Stimulated activated CD8-positive, alpha-beta memory T cell treated with anti-CD3 and anti-CD28 coated beads, Interleukin-12 subunit alpha, Interleukin-12 subunit beta, amount 100 ng/mL, for 4 hours (primary cell): ENCODE measurements around the gene SLC51A.
"Not testable (repeated sequence)": the region's sequence is repeated elsewhere in the genome, so short reads cannot be mapped to it uniquely, and the experiment has no call there.

Experiments
- DNase-seq: peaks from one replicate; pipeline ENCODE4 v3.0.0-alpha.2; 2020; ENCODE audit warnings: low read depth

The SLC51A gene

DNA sequence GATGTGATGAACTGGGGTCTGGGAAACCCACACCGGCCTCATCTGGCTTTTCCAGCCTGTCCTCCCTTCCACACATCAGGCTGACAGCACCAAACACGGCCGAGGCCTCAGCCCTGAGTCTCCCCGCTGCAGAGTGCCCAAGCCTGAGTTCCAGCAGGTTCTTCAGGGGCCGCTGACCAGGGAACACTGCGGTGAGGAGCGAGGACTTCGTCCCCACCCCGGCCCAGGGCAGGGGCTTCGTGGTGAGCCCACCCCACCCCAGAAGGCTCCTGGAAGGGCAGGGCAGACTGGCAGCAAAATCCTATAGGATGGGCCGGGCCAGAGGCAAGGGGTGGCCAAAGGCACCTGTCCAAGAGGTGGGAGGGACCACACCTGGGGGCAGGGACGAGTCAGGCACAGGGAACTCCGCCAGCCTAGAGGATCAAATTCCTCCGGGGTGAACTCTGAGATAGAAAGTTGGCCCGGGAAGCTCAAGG is at the start of gene SLC51A:
Gene SLC51A, plus strand, starts transcription at position 446 of the 476 bp plus-strand sequence. CDS start 179 bp downstream, outside the sequence.
- no peak for DNase-seq

DNA sequence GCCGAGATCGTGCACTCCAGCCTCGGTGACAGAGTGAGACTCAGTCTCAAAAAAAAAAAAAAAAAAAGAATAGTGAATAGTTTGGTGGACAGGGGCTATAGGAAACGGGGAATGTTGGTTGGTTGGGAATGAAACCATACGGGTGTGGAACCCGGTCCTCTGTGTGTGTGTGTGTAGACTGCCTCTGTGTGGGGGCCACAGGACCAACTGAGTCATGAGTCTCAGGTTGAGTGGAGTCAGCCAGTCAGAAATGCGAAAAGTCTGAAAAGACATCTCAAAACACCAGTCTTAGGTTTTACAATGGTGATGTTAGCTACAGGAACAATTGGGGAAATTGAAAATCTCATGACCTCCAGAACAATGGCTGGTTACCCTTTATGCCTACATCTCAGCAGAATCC is 49.6 kb upstream of the SLC51A start:
- no peak for DNase-seq

DNA sequence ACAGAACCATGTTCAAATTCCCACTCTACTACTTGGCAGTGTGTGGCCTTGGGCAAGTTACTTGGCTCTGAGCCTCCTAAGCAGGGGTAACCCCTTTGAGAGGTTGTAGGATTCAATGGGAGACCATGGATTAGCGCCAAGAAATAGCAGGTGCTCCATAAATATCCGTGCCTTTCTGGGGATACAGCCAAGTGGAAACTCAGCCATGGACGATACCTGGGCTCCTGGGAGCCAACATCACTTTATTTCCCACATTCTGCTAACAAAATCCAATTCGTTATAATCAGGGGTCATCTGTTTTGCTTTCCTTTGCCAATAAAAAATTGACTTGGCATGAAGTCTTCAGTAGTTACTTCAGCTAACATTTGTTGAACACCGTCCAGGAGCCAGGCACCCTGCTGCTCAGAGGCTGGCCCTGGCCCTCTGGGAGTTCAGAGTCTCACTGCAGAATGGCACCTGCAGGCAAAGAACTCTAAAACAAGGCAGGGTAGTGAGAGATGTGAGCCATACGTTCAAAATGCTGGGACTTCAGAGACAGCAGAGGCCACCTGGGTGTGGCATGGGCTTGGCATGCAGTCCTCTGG is 47.4 kb upstream of the SLC51A start:
- DNase-seq: no peak

DNA sequence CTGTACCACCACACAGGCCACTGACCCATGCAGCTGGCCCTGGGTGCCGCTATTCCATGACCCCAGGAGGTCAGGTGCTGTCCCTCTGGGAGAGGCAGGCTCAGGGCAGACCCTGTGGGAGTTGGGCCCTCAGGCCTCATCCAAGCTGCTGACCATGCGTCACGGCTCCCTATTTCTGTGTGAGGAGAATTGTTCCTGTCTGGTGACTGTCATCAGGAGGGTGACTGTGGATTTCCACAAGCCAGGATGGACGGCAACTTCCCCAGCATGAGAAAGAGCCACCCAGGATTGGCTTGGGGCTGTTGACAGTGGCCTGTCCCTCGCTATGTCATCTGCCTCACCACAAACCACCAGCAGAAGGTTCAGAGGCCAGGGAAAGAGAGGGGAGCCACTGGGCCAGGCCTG is 46.5 kb upstream of the SLC51A start:
- no peak for DNase-seq

DNA sequence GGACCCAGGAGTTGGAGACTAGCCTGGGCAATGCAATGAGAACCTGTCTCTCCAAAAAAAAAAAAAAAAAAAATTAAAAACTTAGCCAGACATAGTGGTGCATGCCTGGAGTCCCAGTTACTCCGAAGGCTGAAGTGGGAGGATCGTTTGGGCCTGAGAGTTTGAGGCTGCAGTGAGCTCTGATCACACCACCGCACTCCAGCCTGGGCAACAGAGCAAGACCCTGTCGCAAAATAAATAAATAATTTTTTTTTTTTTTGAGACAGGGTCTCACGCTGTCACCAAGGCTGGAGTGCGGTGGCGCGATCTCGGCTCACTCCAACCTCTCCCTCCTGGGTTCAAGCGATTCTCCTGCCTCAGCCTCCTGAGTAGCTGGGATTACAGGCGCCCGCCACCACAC is 46.0 kb upstream of the SLC51A start:
- DNase-seq: not testable (repeated sequence)

DNA sequence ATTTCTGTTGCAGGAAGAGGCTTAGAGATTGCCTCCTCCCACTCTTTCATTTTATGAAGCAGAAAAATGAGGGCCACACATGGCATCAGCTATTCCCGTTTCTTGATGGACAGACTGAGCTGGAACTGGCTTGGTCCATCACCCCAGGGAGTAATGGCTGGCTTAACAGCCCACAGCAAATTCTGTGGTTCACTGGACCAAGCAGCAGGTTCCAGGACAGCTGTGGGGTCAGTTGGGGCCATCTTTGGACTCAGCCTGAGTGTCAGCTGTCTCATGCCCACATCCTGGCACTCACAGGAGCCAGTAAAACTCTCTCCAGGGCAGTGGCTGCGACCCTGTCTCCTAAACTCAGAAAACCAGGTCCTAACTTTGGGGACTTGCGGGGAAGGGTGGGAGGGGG is 41.7 kb upstream of the SLC51A start:
- DNase-seq: no peak

DNA sequence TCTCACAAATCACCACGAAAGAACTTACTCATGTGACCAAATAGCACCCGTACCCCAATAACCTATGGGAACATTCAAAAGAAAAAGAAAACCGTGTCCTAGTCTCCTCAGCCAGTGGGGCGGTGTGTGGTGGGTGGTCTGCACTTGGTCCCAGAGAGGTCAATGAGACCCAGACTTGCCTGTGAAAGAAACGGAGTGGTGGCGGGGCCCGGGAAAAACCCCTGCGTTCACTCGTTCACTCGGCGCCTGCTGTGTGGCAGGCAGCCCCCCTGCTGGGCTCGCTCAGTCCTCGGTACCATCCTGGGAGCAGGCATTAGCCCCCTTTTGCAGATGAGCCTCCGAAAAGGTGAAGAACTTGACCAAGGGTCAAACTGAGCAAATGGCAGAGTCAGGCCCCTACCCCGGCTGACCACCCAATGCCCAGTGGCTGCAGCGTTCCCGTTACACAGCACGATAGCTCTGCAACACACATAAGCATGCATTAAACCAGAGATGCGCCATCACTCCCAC is 41.2 kb upstream of the SLC51A start:
- DNase-seq: no peak

DNA sequence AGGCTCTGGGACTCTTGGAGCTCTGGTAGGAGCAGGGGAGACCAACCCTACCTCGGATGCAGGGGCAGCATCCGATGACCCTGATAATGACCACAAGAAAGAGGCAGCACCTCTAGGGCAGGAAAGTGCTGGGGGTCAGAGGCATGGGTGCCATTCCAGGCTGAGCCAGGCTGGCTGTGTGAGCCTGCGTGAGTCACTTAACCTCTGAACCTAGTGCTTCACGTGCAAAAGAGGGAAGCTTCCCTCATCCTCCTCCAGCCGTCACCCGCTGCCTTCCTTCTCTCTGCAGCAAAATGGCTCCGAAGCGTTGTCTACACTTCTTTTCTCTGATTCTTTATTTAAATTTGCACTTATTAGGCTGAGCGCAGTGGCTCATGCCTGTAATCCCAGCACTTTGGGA is 40.6 kb upstream of the SLC51A start:
- DNase-seq: no peak

DNA sequence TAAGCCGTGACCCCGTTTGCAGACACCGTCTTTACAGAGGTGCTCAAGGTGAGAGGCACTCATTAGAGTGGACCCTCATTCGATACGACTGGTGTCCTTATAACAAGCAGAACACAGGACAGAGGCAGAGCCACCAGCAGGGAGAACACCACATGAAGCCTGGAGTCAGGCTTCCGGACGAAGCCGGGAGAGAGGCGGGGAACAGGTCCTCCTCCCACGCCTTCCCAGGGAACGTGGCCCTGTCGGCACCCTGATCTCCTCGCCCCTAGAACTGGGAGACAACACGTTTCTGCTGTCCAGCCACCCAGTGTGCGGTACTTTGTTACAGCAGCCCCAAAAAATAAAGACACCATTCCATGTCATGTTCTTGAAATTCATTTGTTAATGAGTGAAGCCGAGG is 38.8 kb upstream of the SLC51A start:
- DNase-seq: no peak

DNA sequence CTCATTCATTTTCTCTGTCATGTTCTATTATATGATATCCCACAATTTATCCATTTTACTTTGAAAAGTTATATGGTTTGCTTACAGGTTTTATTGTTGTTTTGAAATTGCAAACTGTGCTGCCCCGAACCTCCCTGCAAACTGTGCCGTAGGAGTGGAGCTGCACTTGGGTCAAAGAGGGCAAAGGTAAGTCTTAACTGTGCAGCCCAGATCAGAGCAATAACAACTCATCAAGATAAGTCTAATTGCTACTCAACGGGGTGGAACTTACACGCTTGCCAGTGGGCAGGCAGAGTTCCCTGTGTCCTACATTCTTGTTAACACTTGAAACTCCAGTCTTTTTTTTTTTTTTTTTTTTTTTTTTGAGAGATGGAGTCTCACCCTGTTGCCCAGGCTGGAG is 38.4 kb upstream of the SLC51A start:
- no peak for DNase-seq

DNA sequence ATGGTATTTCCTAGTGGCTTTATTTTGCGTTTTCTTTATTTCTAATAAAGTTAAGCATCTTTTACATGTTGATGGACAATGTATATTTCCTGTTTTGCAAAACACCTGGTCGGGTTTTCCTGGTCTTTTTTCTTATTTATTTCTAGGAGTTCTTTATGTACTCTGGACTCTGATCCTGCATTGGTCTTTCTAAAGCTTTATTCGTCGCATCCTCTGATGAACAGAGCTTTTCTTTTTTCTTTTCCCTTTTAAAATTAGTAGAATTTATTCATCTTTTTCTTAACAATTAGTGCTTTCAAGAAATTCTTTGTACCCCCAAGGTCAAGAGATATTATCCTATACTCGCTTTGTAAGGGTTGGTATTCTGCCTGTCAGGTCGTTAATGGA is 37.3 kb upstream of the SLC51A start:
- DNase-seq: no peak

DNA sequence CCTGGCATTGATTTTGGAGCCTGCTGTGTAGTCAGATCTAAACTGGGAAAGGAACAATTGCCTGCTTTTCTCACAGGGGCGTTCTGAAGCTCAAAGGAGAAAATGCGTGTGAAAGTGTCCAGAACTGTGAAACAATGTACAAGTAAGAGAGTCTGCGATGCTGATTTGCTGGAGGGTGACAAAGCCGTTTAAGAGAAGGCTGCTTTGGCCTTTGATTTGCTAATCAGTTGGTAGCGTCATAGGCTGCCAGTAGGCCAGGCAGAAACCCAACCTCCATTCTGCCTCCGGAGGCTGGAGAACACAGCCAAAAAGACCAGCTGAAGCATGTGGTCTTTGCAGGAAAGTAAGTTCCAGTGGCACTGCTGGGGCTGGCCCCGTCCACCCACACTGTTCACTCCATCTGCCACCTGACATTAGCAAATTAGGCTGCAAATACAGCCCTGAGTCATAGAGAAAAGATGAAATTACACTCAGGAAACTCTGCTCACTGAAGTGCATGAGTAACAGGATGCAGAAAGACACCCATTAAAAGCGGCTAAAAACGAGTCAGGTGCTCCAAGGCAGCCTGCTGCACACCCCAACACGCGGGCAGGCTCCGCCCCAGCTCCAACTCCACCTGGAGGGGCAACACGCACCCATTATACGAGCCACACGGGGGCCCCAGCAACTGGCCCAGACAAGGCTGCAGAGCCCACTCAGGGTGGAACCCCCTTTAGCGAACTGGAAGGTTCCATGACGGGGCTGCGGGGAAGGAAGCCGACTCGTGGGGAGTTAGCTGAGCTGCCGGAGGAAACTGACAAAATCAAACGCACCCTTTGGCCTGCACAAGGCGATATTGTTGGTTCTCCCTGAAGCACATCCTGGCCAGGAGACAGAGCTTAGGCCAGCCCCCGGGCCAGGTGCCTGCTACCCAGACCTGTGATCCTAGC is 36.7 kb upstream of the SLC51A start:
- peak; percentile 76 for DNase-seq

DNA sequence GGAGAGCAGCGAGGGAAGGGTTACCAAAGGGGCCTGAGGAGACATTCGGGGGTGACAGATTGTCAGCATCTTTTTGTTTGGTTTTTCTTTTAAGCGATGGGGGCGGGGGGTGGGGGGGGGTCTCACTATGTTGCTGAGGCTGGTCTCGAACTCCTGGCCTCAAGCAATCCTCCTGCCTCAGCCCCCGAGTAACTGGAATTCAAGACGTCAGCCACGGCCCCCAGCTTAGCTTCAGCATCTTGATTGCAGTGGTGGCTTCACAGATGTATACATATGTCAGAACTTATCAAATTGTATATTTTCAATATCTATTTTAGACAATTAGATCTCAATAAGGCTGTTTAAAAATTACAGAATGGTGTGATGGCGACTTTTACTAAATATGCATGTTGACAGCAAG is 36.0 kb upstream of the SLC51A start:
- DNase-seq: no peak

DNA sequence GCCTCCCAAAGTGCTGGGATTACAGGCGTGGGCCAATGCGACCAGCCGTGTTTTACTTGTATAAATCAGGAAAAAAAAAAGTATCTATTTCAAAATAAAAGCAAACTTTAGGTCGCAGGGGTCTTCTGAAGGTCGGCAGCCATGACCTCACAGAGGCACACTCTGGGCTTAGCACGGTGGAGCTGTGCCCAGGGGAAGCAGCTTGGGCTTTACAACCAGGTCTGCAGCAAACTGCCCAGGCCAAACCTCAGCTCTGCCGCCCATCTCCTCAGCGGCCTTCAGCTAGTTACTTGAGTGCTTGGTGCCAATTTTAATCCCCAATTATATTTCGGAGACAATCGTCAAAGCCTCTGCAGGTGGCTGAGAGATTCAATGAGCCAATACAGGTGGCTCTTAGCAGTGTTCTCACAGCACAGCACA is 35.2 kb upstream of the SLC51A start:
- DNase-seq: no peak

DNA sequence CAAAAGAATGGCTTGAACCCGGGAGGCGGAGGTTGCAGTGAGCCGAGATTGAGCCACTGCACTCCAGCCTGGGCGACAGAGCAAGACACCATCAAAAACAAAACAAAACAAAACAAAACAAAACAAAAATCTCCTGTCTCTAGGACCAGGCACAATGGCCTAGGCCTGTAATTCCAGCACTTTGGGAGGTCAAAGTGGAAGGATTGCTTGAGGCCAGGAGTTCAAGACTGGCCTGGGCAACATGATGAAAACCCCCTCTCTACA is 32.2 kb upstream of the SLC51A start:
- not testable (repeated sequence) for DNase-seq

DNA sequence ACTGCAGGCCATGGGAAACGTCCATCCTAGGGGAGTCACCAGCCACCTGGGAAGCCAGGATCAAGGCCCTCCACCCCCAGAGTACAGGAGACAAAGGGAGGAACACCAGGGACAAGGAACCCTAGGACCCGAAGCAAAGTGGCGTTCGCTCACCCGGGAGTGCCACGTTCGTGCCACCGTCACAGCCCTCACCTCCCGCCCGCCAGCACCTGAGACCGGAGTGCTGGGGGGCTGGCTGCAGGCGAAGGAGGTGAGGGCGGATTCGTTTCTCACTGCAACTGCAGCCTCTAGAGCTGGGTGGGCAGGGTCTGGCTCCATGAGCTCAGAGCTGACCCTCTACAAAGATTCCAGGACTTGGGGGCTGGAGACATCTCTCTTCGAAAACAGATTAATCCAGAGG is 31.5 kb upstream of the SLC51A start:
- DNase-seq: no peak

DNA sequence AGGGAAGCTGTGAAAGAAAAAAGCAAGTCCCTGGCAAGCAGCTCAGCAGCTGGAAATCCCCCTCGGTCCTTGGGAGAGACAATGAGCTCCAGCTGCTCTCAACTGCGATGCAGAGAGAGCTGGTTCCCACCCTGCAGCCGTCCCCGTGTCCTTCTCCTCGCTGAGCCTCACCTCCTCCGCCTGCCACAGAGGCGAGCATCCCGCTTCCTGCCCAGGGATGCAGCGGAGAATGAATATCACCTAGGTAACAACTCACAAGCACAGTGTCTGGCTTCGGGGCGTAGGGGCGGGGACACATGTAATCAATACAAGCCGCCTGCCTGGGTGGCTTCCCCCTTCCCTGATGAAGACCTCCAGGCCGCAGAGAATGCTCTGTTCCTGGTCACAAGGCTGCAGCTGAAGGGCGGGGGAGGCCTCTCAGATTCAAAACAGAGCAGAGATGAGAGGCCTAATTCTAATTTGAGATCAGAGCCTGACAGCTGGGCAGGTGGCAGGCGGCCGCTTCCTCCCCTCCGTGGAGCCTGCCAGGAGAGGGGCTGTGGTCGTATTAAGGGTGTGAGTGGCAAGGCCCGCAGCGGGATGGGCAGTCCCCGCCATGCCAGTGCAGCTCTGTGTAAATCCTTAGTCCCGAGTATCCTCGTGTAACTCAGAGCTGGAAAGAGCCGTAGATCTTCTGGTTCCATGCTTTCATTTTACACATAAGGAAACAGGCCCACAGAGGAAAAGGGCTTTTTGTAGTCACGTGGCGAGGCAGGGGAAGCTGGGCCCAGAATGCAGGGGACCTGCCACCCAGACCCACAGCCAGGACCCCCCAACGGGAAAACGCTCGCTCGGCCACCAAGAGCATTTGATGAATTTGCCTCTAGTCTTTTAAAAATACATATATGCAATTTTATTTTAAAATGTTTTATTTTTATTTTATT is 29.4 kb upstream of the SLC51A start:
- no peak for DNase-seq

DNA sequence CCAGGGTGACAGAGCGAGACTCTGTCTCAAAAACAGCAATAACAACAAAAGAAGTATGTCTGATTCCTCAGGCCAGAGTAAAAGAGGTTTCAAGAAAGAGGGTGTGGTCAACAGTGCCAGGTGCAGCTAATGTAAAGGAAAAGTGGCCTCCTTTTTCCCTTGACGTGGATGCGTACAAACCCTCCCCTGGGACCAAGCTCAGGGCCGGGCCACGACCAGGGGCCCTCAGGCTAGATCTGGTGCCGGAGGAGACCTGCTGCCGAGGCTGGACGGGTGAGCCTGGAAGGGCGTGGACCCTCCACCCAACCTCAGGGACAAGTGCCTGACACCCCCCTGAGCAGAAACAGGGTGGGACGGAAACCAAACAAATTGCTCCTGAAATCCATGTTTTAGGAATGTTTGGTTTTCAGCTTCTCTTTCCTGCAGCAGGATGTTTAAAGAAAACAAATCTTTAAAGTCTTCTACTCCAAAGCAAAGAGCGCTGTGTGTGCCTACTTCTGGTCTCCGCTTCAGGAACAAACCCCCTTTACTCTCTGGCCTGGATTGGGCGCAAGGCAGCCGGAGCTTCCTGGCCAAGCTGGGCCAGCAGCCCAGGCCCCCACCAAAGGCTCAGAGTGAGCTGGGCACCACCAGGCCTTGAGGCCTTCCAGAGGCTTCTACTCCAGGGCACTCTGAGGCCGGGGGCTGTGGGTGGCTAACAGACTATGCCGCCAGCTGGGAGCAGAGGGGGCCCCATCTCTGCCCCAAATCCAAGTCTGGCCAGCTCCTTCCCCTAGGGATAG is 26.6 kb upstream of the SLC51A start:
- DNase-seq: no peak

DNA sequence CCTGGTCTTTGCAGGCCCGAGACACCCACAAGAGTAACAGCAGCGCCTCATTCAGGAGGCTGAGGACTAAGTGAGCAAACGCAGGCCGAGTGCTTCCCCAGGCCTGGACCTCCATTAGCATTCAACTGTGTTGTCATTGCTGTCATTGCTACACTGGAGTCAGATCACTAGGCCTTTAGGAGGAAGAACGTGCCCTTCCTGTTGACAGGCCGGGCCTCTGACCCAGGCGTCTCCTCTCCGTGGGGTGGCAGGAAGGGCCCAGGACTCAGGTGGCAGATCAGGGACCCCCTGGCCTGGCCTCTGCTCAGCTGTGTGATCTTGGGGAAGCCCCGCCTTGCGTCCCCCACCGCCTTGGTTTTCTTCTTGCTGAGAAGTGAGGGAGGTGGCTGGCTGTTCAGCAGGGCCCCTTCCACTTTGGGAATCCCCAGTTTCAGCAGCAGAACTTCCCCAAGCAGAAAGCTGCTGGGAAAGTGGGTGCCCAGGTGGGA is 24.3 kb upstream of the SLC51A start:
- DNase-seq: peak; percentile 27

DNA sequence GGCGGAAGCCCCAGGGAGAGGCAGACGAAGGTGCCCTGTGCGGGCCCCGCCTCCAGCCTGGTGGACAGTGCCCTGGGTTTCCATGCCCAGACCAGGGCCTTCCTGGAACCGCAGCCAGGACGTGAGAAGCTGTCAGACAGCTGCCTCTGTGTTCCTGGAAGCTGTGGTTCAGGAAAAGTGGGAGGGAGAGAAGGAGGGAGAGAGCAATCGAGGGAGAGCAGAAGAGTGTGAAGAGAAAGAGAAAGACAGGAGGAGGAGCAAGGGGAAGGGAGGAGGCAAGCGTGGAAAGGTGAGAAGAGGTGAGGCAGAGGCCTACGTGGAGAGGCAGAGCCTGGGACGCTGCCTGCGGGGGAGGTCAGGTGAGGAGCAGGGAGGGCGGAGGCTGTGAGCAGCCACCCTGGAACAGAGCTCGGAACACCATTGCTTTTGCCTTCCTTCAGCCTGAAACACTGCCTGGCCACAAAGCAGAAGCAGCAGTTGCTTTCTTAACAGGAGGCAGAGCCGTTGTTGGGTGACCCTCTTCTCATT is 23.7 kb upstream of the SLC51A start:
- DNase-seq: no peak

DNA sequence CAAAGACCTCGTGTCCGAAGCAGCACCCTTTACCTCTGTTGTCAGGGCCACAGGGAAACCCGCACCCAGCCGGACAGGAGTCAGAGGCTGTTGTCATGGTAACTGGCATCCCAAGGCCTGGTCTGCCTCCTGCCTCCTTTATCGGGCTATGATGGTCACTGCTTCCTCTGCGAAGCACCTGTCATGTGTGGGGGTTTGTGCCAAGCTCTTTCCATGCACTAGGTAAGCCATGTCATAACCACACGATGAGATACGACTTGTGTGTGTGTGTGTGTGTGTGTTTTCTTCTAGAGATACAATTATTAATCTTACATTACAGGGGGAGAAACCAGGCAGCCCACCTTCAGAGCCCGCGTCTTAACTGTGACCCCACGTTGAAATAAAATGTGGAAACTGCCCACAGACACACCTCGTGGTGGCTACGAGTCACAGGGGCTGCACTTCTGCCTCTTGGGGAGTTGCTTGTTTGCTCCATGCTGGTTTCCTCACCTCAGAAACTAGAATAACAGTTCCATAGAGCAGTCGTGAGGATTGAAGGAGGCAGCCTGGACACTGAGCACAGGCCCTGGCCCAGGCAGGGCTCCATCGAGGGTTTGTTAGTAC is 23.1 kb upstream of the SLC51A start:
- DNase-seq: no peak
